MCF 10A (cell line): Measurements from ENCODE around the gene CCDC24. TPM values are rescaled to one million over a fixed set of nuclear protein-coding genes. Genes with fewer than 3 reads are reported as not detected.

Source experiments
- BruUV-seq: library from RNA; stranded (reverse); fragments of 400-500 nt; replicated peaks from 2 replicates; lab custom pipeline; 2021; lab: Mats Ljungman, UMichigan
- CTCF ChIA-PET: fragments of 300-600 bp; sonication (Branson Sonifier 250); formaldehyde crosslinking; extraction: SDS; loops from one replicate; lab custom pipeline; 2021; ENCODE audit warnings: antibody characterized with exemption, inconsistent platforms; lab: Yijun Ruan, JAX
- POLR2A ChIA-PET: fragments of 300-600, 350-650 bp; sonication (Branson Sonifier 250); formaldehyde crosslinking; extraction: SDS; loops from one replicate; lab custom pipeline; 2020; ENCODE audit warnings: antibody characterized with exemption, inconsistent platforms; lab: Yijun Ruan, JAX
- DNase-seq: peaks from one replicate; pipeline ENCODE4 v3.0.0-alpha.2; 2018; ENCODE audit not compliant: unreplicated experiment
- H3K27ac Mint-ChIP-seq: one replicate; pipeline ENCODE4 v1.8.0; 2022; ENCODE audit warnings: mild to moderate bottlenecking, low read depth, mixed read lengths; ENCODE audit not compliant: unreplicated experiment
- H3K27me3 Mint-ChIP-seq: one replicate; pipeline ENCODE4 v1.8.0; 2022; ENCODE audit warnings: mixed read lengths; ENCODE audit not compliant: insufficient read depth, unreplicated experiment
- H3K36me3 Mint-ChIP-seq: one replicate; pipeline ENCODE4 v1.8.0; 2022; ENCODE audit warnings: mild to moderate bottlenecking, moderate library complexity, mixed read lengths; ENCODE audit not compliant: insufficient read depth, unreplicated experiment
- H3K4me1 Mint-ChIP-seq: one replicate; pipeline ENCODE4 v1.8.0; 2022; ENCODE audit warnings: mixed read lengths; ENCODE audit not compliant: insufficient read depth, unreplicated experiment
- H3K4me3 Mint-ChIP-seq: one replicate; pipeline ENCODE4 v1.8.0; 2022; ENCODE audit warnings: mild to moderate bottlenecking, moderate library complexity, mixed read lengths; ENCODE audit not compliant: unreplicated experiment
- H3K9me3 Mint-ChIP-seq: one replicate; pipeline ENCODE4 v1.8.0; 2022; ENCODE audit warnings: mixed read lengths; ENCODE audit not compliant: unreplicated experiment
- intact Hi-C: fragments of 100-400 bp; cut with micrococcal nuclease; formaldehyde crosslinking; loops from 2 replicates; pipeline ENCODE4 v1.14.1; 2022
- total RNA-seq: library from RNA; stranded (reverse); gene quantifications from 2 replicates; pipeline ENCODE4 v1.2.3, GENCODE V29; 2022
- TF ChIP-seq, protein P1 (sequence below): fragments of 200-600 bp; IDR thresholded peaks from one replicate; pipeline ENCODE4 v1.8.0; 2022; ENCODE audit warnings: antibody characterized with exemption, mild to moderate bottlenecking; ENCODE audit not compliant: unreplicated experiment

CCDC24 gene
- total RNA-seq, 1 experiment from 2014 or later = 4.8 TPM

DNA sequence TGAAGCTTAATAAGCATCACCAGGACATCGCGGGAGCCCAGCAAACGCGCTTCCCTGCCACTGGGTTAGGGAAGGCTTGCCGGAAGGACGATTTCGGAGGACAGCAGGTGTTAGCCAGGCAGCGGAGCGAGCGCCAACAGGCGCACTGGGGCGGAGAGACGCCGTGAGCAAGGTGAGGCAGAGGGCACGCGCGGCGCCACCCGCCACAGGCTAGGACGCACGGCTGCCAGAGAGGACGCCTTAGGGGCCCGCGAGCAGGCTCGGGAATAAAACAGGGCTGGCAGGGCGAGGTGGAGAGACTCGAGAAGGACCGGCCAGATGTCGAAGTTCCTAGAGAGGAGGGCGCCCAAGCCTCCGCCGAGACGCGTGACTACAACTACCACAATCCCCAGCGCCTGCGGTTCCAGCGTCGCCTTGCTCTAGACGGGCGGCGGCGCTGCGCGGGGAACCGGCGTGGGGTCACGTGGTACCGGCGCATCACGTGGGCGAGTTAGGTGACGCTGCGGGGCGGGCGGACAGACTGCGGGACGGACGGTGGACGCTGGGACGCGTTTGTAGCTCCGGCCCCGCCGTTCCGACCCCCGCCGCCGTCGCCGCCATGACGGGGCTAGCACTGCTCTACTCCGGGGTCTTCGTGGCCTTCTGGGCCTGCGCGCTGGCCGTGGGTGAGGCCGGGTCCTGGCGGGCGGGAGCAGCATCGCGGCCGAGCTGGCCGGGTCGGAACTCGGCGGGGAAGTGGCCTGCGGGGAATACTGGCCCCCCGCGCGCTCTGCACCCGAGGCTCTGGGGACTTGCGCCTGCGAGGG lies 16.8 kb upstream of the CCDC24 start, which contains the start of gene ATP6V0B:
Gene ATP6V0B, plus strand, starts transcription at position 518 of the 806 bp plus-strand sequence. Its CDS starts 81 bp downstream, at position 599.
- peak within 1 kb of the TSS; percentile 94 for H3K4me3 Mint-ChIP-seq
- TF ChIP-seq, protein P1, sequence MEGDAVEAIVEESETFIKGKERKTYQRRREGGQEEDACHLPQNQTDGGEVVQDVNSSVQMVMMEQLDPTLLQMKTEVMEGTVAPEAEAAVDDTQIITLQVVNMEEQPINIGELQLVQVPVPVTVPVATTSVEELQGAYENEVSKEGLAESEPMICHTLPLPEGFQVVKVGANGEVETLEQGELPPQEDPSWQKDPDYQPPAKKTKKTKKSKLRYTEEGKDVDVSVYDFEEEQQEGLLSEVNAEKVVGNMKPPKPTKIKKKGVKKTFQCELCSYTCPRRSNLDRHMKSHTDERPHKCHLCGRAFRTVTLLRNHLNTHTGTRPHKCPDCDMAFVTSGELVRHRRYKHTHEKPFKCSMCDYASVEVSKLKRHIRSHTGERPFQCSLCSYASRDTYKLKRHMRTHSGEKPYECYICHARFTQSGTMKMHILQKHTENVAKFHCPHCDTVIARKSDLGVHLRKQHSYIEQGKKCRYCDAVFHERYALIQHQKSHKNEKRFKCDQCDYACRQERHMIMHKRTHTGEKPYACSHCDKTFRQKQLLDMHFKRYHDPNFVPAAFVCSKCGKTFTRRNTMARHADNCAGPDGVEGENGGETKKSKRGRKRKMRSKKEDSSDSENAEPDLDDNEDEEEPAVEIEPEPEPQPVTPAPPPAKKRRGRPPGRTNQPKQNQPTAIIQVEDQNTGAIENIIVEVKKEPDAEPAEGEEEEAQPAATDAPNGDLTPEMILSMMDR = no peak
- no peaks in the 10 kb centered on the region for H3K27me3 Mint-ChIP-seq
- peaks cover 35% of the 10 kb centered on the region for H3K4me1 Mint-ChIP-seq
- intact Hi-C loops = loop anchor here (5.0 kb wide), 1 partner anchor 447 kb away; no protein-coding TSS in a partner anchor
- CTCF ChIA-PET = interaction anchor here (0.6 to 1.4 kb wide), 8 partner anchors 10 to 756 kb away, joined by 3 to 4 read pairs (median 3); no protein-coding TSS in a partner anchor
- DNase-seq = peak; percentile 95
- peak within 1 kb of the TSS; percentile 94 for H3K27ac Mint-ChIP-seq
- POLR2A ChIA-PET = interaction anchor here (0.6 to 3.3 kb wide), 27 partner anchors 10 to 829 kb away, joined by 3 to 30 read pairs (median 4); partner anchors contain the start of genes ARMH1, CCDC24, IPO13 and KDM4A
- no peaks in the 10 kb centered on the region for H3K9me3 Mint-ChIP-seq
- peaks cover 29% of the 10 kb centered on the region for H3K36me3 Mint-ChIP-seq
- BruUV-seq = no TSS peak

DNA sequence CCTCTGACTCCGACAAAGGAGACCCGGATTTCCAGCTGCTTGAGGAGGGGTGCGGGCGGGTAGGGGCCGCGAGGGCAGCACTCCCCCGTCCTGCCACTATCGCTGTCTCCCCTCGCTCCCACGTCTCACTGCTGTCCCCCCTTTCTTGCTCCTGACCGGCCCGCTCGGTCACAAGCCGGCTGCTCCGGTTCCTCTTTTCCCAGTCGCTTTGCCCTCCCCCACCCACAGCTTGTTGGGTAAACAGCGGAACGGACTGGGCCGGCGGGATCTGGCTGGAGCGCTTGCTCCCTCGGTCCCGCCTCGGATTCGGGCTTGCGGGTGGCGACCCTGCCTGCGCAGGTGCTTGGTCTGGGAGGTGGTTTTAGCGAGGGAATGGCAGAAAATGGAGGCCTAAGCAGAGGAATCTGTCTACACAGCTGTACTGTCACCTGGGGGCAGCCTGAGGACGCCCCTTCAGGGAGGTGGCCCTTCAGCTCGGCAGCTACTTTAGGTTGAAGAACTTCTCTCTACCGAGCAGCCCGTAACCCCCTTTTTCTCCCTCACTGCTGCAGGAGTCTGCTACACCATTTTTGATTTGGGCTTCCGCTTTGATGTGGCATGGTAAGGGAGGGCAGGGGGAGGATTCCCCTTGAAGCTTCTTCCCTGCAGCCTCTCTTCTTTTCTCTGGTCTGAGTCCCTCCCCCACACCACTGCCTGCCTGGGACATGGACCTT lies 16.0 kb upstream of the CCDC24 start:
- no peaks in the 10 kb centered on the region for H3K27me3 Mint-ChIP-seq
- TF ChIP-seq, protein P1 = no peak
- peak overlapping the region; percentile 94 for H3K27ac Mint-ChIP-seq
- intact Hi-C loops = loop anchor here (5.0 kb wide), 1 partner anchor 448 kb away; no protein-coding TSS in a partner anchor
- peak overlapping the region; percentile 94 for H3K4me3 Mint-ChIP-seq
- H3K9me3 Mint-ChIP-seq = no peaks in the 10 kb centered on the region
- TSS peak; percentile 9 for BruUV-seq
- ChIA-PET CTCF (interaction anchor here (0.6 to 1.4 kb wide), 7 partner anchors 11 to 755 kb away, joined by 3 to 4 read pairs (median 3); no protein-coding TSS in a partner anchor), POLR2A (interaction anchor here (0.6 to 3.3 kb wide), 25 partner anchors 11 to 830 kb away, joined by 3 to 30 read pairs (median 4); partner anchors contain the start of genes ARMH1, CCDC24, IPO13 and KDM4A)
- H3K36me3 Mint-ChIP-seq = peaks cover 29% of the 10 kb centered on the region
- peaks cover 37% of the 10 kb centered on the region for H3K4me1 Mint-ChIP-seq
- no peak for DNase-seq

DNA sequence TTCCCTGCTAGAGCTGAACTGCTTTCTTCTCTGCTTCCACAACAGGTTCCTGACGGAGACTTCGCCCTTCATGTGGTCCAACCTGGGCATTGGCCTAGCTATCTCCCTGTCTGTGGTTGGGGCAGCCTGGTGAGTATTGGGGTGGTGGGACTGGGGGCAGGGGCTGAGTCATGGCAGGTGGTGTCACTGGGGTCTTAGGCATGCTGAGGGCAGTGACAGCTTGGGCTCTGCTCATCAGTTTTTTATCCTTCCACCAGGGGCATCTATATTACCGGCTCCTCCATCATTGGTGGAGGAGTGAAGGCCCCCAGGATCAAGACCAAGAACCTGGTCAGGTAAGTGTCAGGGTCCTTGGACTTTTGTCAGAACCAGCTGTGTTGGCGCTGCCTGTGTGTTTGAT lies 15.4 kb upstream of the CCDC24 start:
- TF ChIP-seq, protein P1 = no peak
- DNase-seq = no peak
- Mint-ChIP-seq H3K4me1 (peaks cover 43% of the 10 kb centered on the region), H3K27ac (no peak overlapping the region), H3K36me3 (peaks cover 29% of the 10 kb centered on the region), H3K9me3 (no peaks in the 10 kb centered on the region), H3K27me3 (no peaks in the 10 kb centered on the region), H3K4me3 (peak overlapping the region; percentile 94)
- ChIA-PET CTCF (interaction anchor here (0.6 to 0.8 kb wide), 3 partner anchors 60 to 1940 kb away, joined by 3 to 4 read pairs (median 3); no protein-coding TSS in a partner anchor), POLR2A (interaction anchor here (0.6 to 3.3 kb wide), 10 partner anchors 14 to 698 kb away, joined by 3 to 30 read pairs (median 5); partner anchors contain the start of genes ARMH1, CCDC24, IPO13 and KDM4A)
- BruUV-seq = no TSS peak
- intact Hi-C loops = loop anchor here (5.0 kb wide), 1 partner anchor 449 kb away; no protein-coding TSS in a partner anchor
